HPDE6-E6E7 (cell line): ENCODE measurements around the gene FABP1.

Experiments
- DNase-seq: peaks from one replicate; pipeline ENCODE4 v3.0.0; 2011; ENCODE audit warnings: missing footprints; ENCODE audit errors: extremely low spot score

Gene FABP1

GRCh38 chr2:88081924-88082608 lies 45.8 kb downstream of the FABP1 start:
- no peak for DNase-seq

DNA sequence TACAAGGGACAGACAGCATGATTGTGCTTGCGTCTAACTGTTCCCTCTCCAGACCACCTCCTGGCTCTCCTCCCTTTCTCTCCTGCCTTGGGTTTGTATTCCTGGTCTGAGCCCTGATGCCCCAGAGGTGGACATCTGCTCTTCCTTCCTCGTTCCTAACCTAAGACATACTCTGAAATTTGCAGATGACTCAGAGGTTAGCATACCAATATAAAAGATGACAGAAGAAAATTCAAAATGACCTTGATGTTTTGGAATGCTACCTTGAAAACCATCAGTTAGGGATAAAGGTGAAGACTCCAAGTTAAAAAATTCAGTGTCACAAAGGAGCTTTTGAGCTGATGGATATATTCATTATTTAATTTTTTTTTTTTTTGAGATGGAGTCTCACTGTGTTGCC lies 47.3 kb downstream of the FABP1 start:
- DNase-seq: no peak

DNA sequence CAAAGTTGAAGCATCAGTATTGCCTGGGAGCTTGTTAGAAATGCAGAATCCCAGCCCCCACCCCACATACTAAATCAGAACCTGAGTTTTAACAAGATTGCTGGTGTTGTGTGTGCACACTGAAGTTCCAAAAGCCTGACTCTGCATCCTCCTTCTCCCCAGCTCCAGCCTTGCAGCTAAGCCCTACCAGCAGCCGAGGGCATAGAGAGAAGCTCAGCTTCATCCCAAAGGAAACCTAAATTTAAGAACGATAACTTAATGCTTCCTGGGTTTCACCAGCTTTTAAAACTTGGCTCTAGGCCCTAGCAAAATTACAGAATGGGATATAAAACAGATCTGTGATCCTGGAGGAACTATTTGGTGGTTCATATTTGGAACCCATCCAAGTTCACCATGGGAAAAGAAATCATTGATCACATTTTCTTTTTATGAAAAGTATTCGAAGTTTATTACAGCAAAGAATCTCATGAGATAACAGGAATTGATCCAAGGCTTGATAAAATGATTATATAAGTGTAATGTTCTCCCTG lies 49.2 kb downstream of the FABP1 start:
- no peak for DNase-seq

DNA sequence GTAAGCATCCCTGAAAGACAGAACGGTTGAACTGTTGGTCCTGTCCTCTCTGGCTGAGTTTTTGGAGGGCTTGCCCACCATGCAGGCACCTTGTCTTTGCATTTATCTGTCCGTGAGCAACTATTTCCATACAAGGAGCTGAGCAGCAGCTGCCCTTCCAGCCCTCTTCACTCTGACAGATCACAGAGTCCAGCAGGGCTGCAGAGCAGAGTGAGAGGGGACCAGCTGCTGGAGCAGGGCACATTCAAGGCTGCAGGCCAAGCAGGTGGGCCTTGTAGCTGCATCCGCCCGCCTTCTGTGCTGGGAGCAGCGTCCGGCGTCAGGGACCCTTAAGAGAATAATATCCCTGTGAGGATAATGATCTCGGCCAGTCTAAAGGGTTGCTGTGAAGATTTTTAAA lies 50.8 kb downstream of the FABP1 start:
- DNase-seq: no peak

- DNase-seq: peak; percentile 13
Observed at GRCh38 chr2:88074854-88075292, 53.0 kb downstream of the FABP1 start.

- no peak for DNase-seq
Observed at GRCh38 chr2:88074150-88074549, 53.7 kb downstream of the FABP1 start.
